ENCODE data around the gene PANK3. TPM values are rescaled to one million over a fixed set of nuclear protein-coding genes. Genes with fewer than 3 reads are reported as not detected.
A peak's percentile ranks its signal among the peaks of the same experiment; 100 is the strongest.

The PANK3 gene
- total and polyA plus RNA-seq, 4 donors = 10.9 to 79.4 (median 42.4) TPM

DNA sequence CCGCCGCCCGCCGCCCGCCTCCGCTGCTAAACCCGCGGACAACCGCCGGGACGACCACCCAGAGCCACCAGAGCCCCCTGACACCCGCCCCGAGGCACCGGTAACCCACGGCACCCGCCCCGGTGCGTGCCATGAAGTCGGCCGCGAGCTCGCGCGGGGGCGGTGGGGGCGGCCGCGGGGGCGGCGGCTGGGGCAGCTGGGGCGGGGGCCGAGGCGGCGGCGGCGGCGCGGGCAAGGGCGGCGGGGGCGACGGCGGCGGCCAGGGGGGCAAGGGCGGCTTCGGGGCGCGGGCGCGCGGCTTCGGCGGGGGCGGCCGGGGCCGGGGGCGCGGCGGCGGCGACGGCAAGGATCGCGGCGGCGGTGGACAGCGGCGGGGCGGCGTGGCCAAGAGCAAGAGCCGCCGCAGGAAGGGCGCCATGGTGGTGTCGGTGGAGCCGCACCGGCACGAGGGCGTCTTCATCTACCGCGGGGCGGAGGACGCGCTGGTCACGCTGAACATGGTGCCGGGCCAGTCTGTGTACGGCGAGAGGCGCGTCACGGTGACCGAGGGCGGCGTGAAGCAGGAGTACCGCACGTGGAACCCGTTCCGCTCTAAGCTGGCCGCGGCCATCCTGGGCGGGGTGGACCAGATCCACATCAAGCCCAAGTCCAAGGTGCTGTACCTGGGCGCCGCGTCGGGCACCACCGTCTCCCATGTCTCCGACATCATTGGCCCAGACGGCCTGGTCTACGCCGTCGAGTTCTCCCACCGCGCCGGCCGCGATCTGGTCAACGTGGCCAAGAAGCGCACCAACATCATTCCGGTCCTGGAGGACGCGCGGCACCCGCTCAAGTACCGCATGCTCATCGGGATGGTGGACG, 49.6 kb downstream of the PANK3 start:
- Histone ChIP-seq H3K27me3 (ENCODE audit: control insufficient read depth in 4 of 4, insufficient read depth in 4 of 4, low read length in 3 of 4) (peaks cover 0 to 4% (median 0%) of the 10 kb centered on the region in 4 donors), H3K9ac (ENCODE audit: low read depth in 1 of 2, low read length in 2 of 2) (no peak overlapping the region), H3K4me1 (ENCODE audit: control insufficient read depth in 4 of 4, insufficient read depth in 4 of 4, low read length in 3 of 4) (peaks cover 3 to 8% (median 4%) of the 10 kb centered on the region in 4 donors), H3K36me3 (ENCODE audit: control insufficient read depth in 4 of 4, insufficient read depth in 3 of 4, low read depth in 1 of 4, low read length in 3 of 4) (no peaks in the 10 kb centered on the region), H3K9me3 (ENCODE audit: control insufficient read depth in 4 of 4, low read length in 3 of 4) (peaks cover 0 to 7% (median under 1%) of the 10 kb centered on the region in 4 donors), H3K27ac (ENCODE audit: low read depth in 1 of 2, low read length in 2 of 2) (no peak overlapping the region), H3K4me3 (ENCODE audit: low read depth in 1 of 3, low read length in 3 of 3) (peak overlapping the region in 2 of 3 donors; percentile 6 to 56)
- no peak for TF ChIP-seq TAF1 (conservative IDR thresholded peaks at IDR 0.05)
- WGBS = 19% methylated on average over 125 of the region's 125 CpGs
- no peak for DNase-seq (ENCODE audit: low spot score)

- H3K27ac ChIP-seq (ENCODE audit: low read depth in 1 of 2, low read length in 2 of 2) = no peak within 1 kb of the TSS
- no peak within 1 kb of the TSS for H3K9ac ChIP-seq (ENCODE audit: low read depth in 1 of 2, low read length in 2 of 2)
- peaks cover 0 to 4% (median 0%) of the 10 kb centered on the region in 4 donors for H3K27me3 ChIP-seq (ENCODE audit: control insufficient read depth in 4 of 4, insufficient read depth in 4 of 4, low read length in 3 of 4)
- WGBS = 16% methylated on average over 38 of the region's 38 CpGs
- peak within 1 kb of the TSS in 2 of 3 donors; percentile 42 to 56 for H3K4me3 ChIP-seq (ENCODE audit: low read depth in 1 of 3, low read length in 3 of 3)
- H3K9me3 ChIP-seq (ENCODE audit: control insufficient read depth in 4 of 4, low read length in 3 of 4) = peaks cover 0 to 7% (median under 1%) of the 10 kb centered on the region in 4 donors
- no peaks in the 10 kb centered on the region for H3K36me3 ChIP-seq (ENCODE audit: control insufficient read depth in 4 of 4, insufficient read depth in 3 of 4, low read depth in 1 of 4, low read length in 3 of 4)
- no peak for TF ChIP-seq NR2F2 (IDR thresholded peaks at IDR 0.05)
- TF ChIP-seq, protein P1, sequence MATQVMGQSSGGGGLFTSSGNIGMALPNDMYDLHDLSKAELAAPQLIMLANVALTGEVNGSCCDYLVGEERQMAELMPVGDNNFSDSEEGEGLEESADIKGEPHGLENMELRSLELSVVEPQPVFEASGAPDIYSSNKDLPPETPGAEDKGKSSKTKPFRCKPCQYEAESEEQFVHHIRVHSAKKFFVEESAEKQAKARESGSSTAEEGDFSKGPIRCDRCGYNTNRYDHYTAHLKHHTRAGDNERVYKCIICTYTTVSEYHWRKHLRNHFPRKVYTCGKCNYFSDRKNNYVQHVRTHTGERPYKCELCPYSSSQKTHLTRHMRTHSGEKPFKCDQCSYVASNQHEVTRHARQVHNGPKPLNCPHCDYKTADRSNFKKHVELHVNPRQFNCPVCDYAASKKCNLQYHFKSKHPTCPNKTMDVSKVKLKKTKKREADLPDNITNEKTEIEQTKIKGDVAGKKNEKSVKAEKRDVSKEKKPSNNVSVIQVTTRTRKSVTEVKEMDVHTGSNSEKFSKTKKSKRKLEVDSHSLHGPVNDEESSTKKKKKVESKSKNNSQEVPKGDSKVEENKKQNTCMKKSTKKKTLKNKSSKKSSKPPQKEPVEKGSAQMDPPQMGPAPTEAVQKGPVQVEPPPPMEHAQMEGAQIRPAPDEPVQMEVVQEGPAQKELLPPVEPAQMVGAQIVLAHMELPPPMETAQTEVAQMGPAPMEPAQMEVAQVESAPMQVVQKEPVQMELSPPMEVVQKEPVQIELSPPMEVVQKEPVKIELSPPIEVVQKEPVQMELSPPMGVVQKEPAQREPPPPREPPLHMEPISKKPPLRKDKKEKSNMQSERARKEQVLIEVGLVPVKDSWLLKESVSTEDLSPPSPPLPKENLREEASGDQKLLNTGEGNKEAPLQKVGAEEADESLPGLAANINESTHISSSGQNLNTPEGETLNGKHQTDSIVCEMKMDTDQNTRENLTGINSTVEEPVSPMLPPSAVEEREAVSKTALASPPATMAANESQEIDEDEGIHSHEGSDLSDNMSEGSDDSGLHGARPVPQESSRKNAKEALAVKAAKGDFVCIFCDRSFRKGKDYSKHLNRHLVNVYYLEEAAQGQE (IDR thresholded peaks at IDR 0.05) = peak; percentile 98
- peak; percentile 48 for DNase-seq (ENCODE audit: low spot score)
- H3K4me1 ChIP-seq (ENCODE audit: control insufficient read depth in 4 of 4, insufficient read depth in 4 of 4, low read length in 3 of 4) = peaks cover 3 to 8% (median 4%) of the 10 kb centered on the region in 4 donors
Measured at GRCh38 chr5:168528521-168529373, 50.4 kb downstream of the PANK3 start, which contains the start of gene FBLL1. Gene FBLL1 (plus strand): TSS chr5:168529305. CDS start chr5:168529505, 200 bp downstream.

- Histone ChIP-seq H3K4me3 (ENCODE audit: low read depth in 1 of 3, low read length in 3 of 3) (no peak overlapping the region), H3K4me1 (ENCODE audit: control insufficient read depth in 4 of 4, insufficient read depth in 4 of 4, low read length in 3 of 4) (peaks cover 3 to 8% (median 4%) of the 10 kb centered on the region in 4 donors), H3K36me3 (ENCODE audit: control insufficient read depth in 4 of 4, insufficient read depth in 3 of 4, low read depth in 1 of 4, low read length in 3 of 4) (peaks cover 0 to 4% (median 0%) of the 10 kb centered on the region in 4 donors), H3K27me3 (ENCODE audit: control insufficient read depth in 4 of 4, insufficient read depth in 4 of 4, low read length in 3 of 4) (peaks cover 0 to 4% (median 0%) of the 10 kb centered on the region in 4 donors), H3K9me3 (ENCODE audit: control insufficient read depth in 4 of 4, low read length in 3 of 4) (peaks cover 0 to 7% (median under 1%) of the 10 kb centered on the region in 4 donors), H3K9ac (ENCODE audit: low read depth in 1 of 2, low read length in 2 of 2) (no peak overlapping the region), H3K27ac (ENCODE audit: low read depth in 1 of 2, low read length in 2 of 2) (no peak overlapping the region)
- 78% methylated on average over 4 of the region's 4 CpGs for WGBS
- no peak for DNase-seq (ENCODE audit: low spot score)
- TF ChIP-seq, protein P1 (IDR thresholded peaks at IDR 0.05) = no peak
- TF ChIP-seq HNF4A (conservative IDR thresholded peaks at IDR 0.05) = peak in 1 of 2 donors; percentile 67
Measured at GRCh38 chr5:168527756-168528295, 51.3 kb downstream of the PANK3 start.

All from liver (tissue), 9 donors.